NCI-H1417 treated with DMSO at 0.1 percent for 48 hours (cell line): Measurements from ENCODE around the gene HTD2.

Experiments used
- DNase-seq: peaks from one replicate; lab custom pipeline; 2025; lab: John Stamatoyannopoulos, UW

HTD2 gene

GRCh38 chr3:58357402-58357801, 51.1 kb downstream of the HTD2 start:
- no peak for DNase-seq

DNA sequence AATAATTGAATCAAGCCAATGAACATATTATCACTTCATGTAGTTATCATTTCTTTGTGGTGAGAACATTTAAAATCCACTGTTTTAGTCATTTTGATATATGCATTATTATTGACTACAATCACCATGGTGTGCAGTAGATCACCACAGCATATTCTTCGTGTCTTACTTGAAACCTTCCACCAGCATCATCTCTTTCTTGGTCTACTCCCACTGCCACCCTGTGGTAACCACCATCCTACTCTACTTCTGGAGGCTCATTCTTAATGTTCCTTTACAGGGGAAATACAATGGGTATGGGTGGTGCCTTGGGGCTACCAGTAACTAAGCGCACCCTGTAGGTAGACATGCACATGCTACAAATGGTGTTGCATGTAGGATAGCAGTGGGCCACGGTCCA, 51.8 kb downstream of the HTD2 start:
- no peak for DNase-seq

DNA sequence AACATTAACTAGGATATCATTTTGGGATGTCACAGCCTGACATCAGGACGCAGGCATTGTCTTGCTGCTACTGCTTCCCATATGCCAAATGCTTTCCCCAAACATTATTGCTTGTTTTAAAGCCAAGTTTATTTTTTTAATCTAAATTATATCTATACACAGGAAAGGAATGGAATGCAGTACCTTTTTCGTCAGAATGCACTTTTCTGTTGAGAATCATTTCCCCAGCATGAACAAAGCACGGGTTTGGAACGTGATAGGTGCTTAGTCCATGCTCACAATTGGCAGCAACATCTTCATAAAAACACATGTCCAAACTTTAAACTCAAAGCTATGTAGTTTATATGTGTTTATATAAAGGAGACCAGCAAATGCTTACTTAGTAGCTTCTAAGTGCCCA, 52.5 kb downstream of the HTD2 start:
- DNase-seq: no peak

DNA sequence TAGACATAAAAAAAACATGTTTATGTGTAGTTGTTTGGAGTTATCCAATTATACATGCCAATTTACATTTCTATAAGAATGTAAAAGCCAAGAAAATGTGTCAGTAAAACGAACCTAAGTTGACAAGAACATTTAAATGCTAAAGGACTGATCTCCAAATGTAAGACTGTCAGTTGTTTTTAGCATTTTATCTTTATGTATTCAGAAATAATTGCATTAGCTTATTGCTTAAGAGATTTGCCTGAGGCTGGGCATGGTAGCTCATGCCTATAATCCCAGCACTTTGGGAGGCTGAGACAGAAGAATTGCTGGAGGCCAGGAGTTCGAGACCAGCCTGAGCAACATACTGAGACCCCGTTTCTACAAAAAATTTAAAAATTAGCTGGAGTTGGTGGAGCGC, 53.3 kb downstream of the HTD2 start:
- DNase-seq: no peak

DNA sequence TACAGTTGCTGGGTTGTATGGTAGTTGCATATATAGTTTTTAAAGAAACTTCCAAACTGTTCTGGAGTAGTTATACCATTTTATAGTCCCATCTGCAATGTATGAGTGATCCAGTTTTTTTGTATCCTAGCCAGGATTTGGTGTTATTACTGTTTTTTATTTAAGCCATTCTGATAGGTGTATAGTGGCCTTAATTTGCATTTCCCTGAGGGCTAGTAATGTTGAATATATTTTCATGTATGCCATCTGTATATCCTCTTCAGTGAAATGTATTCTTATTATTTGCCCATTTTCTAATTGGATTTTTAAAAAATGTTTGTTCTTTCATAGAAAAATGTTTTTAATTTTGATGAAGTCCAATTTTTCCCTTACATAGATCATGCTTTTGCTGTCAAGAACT, 55.5 kb downstream of the HTD2 start:
- DNase-seq: no peak

DNA sequence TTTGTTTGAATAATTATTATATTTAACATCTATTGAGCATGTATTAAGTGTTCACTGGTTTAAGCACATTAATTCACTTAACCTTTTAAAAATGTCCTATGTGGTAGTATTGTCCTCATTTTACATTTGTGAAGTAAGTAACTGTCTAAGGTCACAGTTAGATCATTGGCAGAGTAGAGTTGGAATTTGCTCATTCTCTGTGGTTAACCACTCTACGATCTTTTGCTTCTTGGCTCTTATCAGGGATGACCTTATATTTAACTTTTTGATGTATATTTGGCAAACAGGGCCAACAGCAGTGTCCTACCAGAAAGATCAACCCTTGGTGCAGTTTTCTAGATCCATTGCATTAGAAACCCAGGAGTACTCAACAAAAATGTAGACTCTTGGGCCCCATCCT, 60.4 kb downstream of the HTD2 start:
- no peak for DNase-seq

- no peak for DNase-seq
These were observed 62.7 kb downstream of the HTD2 start for GRCh38 chr3:58369038-58369437.
